ENCODE measurements around the gene PDE4C. TPM values are rescaled to one million over a fixed set of nuclear protein-coding genes. Genes with fewer than 3 reads are reported as not detected.

The PDE4C gene
- total and polyA plus RNA-seq, 7 donors, result 1.8 to 8.6 (median 4.0) TPM; not detected in 2

DNA sequence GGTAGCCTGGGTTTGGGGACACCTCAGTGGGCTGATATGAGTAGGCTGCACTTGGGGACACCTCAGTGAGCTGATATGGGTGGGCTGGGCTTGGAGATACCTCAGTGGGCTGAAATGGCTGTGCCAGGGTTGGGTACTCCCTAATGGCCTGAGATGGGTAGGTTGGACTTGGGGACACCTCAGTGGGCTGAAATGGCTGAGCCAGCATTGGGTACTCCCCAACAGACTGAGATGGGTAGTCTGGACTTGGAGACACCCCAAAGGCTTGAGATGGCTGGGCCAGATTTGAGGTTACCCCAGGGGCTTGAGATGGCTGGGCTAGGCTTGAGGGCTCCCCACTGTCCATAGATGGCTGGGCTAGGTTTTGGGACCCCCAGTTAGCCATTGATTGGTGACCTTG lies 35.9 kb upstream of the PDE4C start:
- Histone ChIP-seq H3K27ac (no peak overlapping the region), H3K27me3 (no peaks in the 10 kb centered on the region), H3K4me1 (no peaks in the 10 kb centered on the region), H3K4me3 (no peak overlapping the region), H3K36me3 (peaks cover 12 to 42% (median 15%) of the 10 kb centered on the region in 4 donors), H3K9me3 (no peaks in the 10 kb centered on the region)
- no peak for DNase-seq
- TF ChIP-seq EP300 (IDR thresholded peaks at IDR 0.05), result no peak
- TF ChIP-seq, protein P1, sequence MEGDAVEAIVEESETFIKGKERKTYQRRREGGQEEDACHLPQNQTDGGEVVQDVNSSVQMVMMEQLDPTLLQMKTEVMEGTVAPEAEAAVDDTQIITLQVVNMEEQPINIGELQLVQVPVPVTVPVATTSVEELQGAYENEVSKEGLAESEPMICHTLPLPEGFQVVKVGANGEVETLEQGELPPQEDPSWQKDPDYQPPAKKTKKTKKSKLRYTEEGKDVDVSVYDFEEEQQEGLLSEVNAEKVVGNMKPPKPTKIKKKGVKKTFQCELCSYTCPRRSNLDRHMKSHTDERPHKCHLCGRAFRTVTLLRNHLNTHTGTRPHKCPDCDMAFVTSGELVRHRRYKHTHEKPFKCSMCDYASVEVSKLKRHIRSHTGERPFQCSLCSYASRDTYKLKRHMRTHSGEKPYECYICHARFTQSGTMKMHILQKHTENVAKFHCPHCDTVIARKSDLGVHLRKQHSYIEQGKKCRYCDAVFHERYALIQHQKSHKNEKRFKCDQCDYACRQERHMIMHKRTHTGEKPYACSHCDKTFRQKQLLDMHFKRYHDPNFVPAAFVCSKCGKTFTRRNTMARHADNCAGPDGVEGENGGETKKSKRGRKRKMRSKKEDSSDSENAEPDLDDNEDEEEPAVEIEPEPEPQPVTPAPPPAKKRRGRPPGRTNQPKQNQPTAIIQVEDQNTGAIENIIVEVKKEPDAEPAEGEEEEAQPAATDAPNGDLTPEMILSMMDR (IDR thresholded peaks at IDR 0.05), result no peak
- TF ChIP-seq POLR2AphosphoS5 (IDR thresholded peaks at IDR 0.05), result no peak
- TF ChIP-seq POLR2A (IDR thresholded peaks at IDR 0.05), result no peak
- intact Hi-C loops (cut with DNase I), result no loop called here

- Histone ChIP-seq H3K4me1 (no peaks in the 10 kb centered on the region), H3K27ac (no peak overlapping the region), H3K27me3 (no peaks in the 10 kb centered on the region), H3K36me3 (peaks cover 6 to 35% (median 8%) of the 10 kb centered on the region in 4 donors), H3K4me3 (no peak overlapping the region), H3K9me3 (no peaks in the 10 kb centered on the region)
- WGBS, 2 donors, result 91 to 94% methylated on average over 2 of the region's 2 CpGs
- intact Hi-C loops (cut with DNase I), result no loop called here
- no peak for DNase-seq
- TF ChIP-seq POLR2AphosphoS5 (IDR thresholded peaks at IDR 0.05) (no peak), EP300 (IDR thresholded peaks at IDR 0.05) (no peak), POLR2A (IDR thresholded peaks at IDR 0.05) (no peak)
- TF ChIP-seq, protein P1 (IDR thresholded peaks at IDR 0.05), result no peak
Observed at GRCh38 chr19:18261474-18261873, 35.2 kb upstream of the PDE4C start.

- no peaks in the 10 kb centered on the region for H3K9me3 ChIP-seq
- H3K36me3 ChIP-seq, result peaks cover 0 to 20% (median 0%) of the 10 kb centered on the region in 4 donors
- intact Hi-C loops (cut with DNase I), result no loop called here
- H3K27ac ChIP-seq, result no peak overlapping the region
- no peak for TF ChIP-seq EP300 (IDR thresholded peaks at IDR 0.05)
- TF ChIP-seq, protein P1 (IDR thresholded peaks at IDR 0.05), result no peak
- no peak for TF ChIP-seq POLR2A (IDR thresholded peaks at IDR 0.05)
- TF ChIP-seq POLR2AphosphoS5 (IDR thresholded peaks at IDR 0.05), result no peak
- 92% methylated on average over 4 of the region's 4 CpGs for WGBS, 2 donors
- no peaks in the 10 kb centered on the region for H3K4me1 ChIP-seq
- H3K27me3 ChIP-seq, result peaks cover 0 to 9% (median 5%) of the 10 kb centered on the region in 3 donors
- no peak overlapping the region for H3K4me3 ChIP-seq
- no peak for DNase-seq
Observed at GRCh38 chr19:18259893-18260292, 33.7 kb upstream of the PDE4C start.

DNA sequence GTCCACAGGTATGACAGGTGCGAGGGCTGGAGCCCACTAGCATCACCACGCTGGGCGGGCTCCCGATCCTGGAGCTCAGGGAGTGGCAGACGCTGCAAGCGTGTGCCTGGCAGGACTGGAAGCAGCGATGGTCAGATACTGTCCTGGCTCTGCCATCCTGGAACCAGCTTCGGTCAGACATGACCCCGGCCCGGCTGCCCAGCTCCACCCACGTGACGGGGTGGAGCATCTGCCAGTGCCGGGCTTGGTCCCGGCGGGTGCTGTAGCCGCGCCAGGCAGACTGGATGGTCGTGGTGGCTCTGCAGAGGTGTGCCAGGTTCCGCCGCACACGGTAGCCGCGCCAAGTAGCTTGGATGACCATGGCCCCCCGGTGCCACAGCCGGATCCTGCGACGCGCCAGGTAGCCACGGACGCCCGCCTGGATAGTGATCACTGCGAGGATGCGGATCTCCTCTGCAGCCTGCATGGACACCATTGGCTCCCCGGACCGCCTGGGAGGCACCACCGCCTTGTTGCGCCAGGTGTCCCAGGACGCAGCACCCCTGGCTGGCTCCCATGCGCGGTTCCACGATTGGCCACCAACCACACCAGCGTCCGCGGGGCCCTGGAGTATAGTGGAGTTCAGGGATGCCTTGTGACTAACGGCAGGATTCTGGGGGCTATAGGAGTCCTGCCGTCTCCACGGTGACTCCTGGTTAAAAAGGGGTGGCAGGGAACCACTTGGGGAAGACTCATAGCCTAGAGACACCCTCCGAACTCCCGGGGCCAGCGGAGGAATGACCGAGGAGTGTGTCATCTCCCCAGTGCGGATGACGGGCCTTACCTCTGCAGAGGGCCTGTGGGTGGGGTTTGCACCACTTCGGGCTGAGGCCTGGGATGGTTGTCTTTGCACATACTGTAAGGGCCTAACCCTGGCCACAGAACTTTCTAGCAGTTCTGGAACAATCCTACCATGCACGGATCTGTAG lies 31.5 kb upstream of the PDE4C start:
- Histone ChIP-seq H3K27me3 (peaks cover 0 to 13% (median 5%) of the 10 kb centered on the region in 3 donors), H3K9me3 (no peaks in the 10 kb centered on the region), H3K4me1 (no peaks in the 10 kb centered on the region), H3K27ac (no peak overlapping the region), H3K4me3 (no peak overlapping the region), H3K36me3 (peaks cover 0 to 3% (median 0%) of the 10 kb centered on the region in 4 donors)
- no peak for DNase-seq
- no peak for TF ChIP-seq POLR2AphosphoS5 (IDR thresholded peaks at IDR 0.05)
- TF ChIP-seq, protein P1 (IDR thresholded peaks at IDR 0.05), result no peak
- TF ChIP-seq EP300 (IDR thresholded peaks at IDR 0.05), result no peak
- TF ChIP-seq POLR2A (IDR thresholded peaks at IDR 0.05), result no peak
- 92 to 94% methylated on average over 55 of the region's 55 CpGs for WGBS, 2 donors
- intact Hi-C loops (cut with DNase I), result no loop called here
